ENCODE measurements around the gene MBNL2.

MBNL2 gene

GRCh38 chr13:97394542-97394941, 172.4 kb downstream of the MBNL2 start:
- no peak overlapping the region for H3K4me2 ChIP-seq (ENCODE audit: low read length)
- H4K20me1 ChIP-seq (ENCODE audit: control insufficient read depth, insufficient read depth, low read depth, low read length) = no peaks in the 10 kb centered on the region
- H3K9me3 ChIP-seq (ENCODE audit: control insufficient read depth, insufficient read depth, low read length) = no peaks in the 10 kb centered on the region
- no peaks in the 10 kb centered on the region for H3K79me2 ChIP-seq (ENCODE audit: control insufficient read depth, low read length)
- H3K27ac ChIP-seq (ENCODE audit: low read depth, low read length) = no peak overlapping the region
- no peaks in the 10 kb centered on the region for H3K27me3 ChIP-seq (ENCODE audit: control insufficient read depth, low read length)
- no peaks in the 10 kb centered on the region for H3K9me2 ChIP-seq (replicated peaks; ENCODE audit: control insufficient read depth, low read length)
- no peaks in the 10 kb centered on the region for H3K4me1 ChIP-seq (ENCODE audit: control insufficient read depth, low read length)
- H3K36me3 ChIP-seq (ENCODE audit: control insufficient read depth, low read length) = peaks cover 4% of the 10 kb centered on the region; the same call in 1 of the 2 replicates
- no peak for TF ChIP-seq CTCF (IDR thresholded peaks at IDR 0.05; ENCODE audit: low read depth, low read length, poor library complexity, severe bottlenecking)
- TF ChIP-seq EZH2phosphoT487 (IDR thresholded peaks at IDR 0.05; ENCODE audit: borderline replicate concordance, low read length) = no peak
- no peak overlapping the region for H3K4me3 ChIP-seq (ENCODE audit: low read length)
- H3F3A ChIP-seq (ENCODE audit: control insufficient read depth, insufficient read depth) = no peaks in the 10 kb centered on the region

- Histone ChIP-seq H3K4me3 (ENCODE audit: low read length) (no peak overlapping the region), H3K27me3 (ENCODE audit: control insufficient read depth, low read length) (no peaks in the 10 kb centered on the region), H3K4me1 (ENCODE audit: control insufficient read depth, low read length) (no peaks in the 10 kb centered on the region), H3K27ac (ENCODE audit: low read depth, low read length) (no peak overlapping the region), H3K36me3 (ENCODE audit: control insufficient read depth, low read length) (peaks cover 4% of the 10 kb centered on the region; the same call in 1 of the 2 replicates), H3K4me2 (ENCODE audit: low read length) (no peak overlapping the region), H3K79me2 (ENCODE audit: control insufficient read depth, low read length) (no peaks in the 10 kb centered on the region), H3F3A (ENCODE audit: control insufficient read depth, insufficient read depth) (no peaks in the 10 kb centered on the region), H3K9me2 (replicated peaks; ENCODE audit: control insufficient read depth, low read length) (no peaks in the 10 kb centered on the region), H4K20me1 (ENCODE audit: control insufficient read depth, insufficient read depth, low read depth, low read length) (no peaks in the 10 kb centered on the region), H3K9me3 (ENCODE audit: control insufficient read depth, insufficient read depth, low read length) (no peaks in the 10 kb centered on the region)
- TF ChIP-seq EZH2phosphoT487 (IDR thresholded peaks at IDR 0.05; ENCODE audit: borderline replicate concordance, low read length) (no peak), CTCF (IDR thresholded peaks at IDR 0.05; ENCODE audit: low read depth, low read length, poor library complexity, severe bottlenecking) (no peak)
Observed at GRCh38 chr13:97395447-97396136, 173.5 kb downstream of the MBNL2 start.

GRCh38 chr13:97397267-97397666, 175.1 kb downstream of the MBNL2 start:
- Histone ChIP-seq H3K4me2 (ENCODE audit: low read length) (no peak overlapping the region), H3K9me2 (replicated peaks; ENCODE audit: control insufficient read depth, low read length) (no peaks in the 10 kb centered on the region), H3K4me1 (ENCODE audit: control insufficient read depth, low read length) (no peaks in the 10 kb centered on the region), H3K9me3 (ENCODE audit: control insufficient read depth, insufficient read depth, low read length) (no peaks in the 10 kb centered on the region), H4K20me1 (ENCODE audit: control insufficient read depth, insufficient read depth, low read depth, low read length) (no peaks in the 10 kb centered on the region), H3K4me3 (ENCODE audit: low read length) (no peak overlapping the region), H3F3A (ENCODE audit: control insufficient read depth, insufficient read depth) (no peaks in the 10 kb centered on the region), H3K36me3 (ENCODE audit: control insufficient read depth, low read length) (no peaks in the 10 kb centered on the region), H3K79me2 (ENCODE audit: control insufficient read depth, low read length) (no peaks in the 10 kb centered on the region), H3K27me3 (ENCODE audit: control insufficient read depth, low read length) (no peaks in the 10 kb centered on the region), H3K27ac (ENCODE audit: low read depth, low read length) (no peak overlapping the region)
- TF ChIP-seq EZH2phosphoT487 (IDR thresholded peaks at IDR 0.05; ENCODE audit: borderline replicate concordance, low read length) (no peak), CTCF (IDR thresholded peaks at IDR 0.05; ENCODE audit: low read depth, low read length, poor library complexity, severe bottlenecking) (no peak)

Measured in DOHH2 (cell line).